Measurements from ENCODE around the gene ZFP36L2. TPM values are rescaled to one million over a fixed set of nuclear protein-coding genes. Genes with fewer than 3 reads are reported as not detected.
A peak's percentile ranks its signal among the peaks of the same experiment; 100 is the strongest.

Gene ZFP36L2
- total and polyA plus RNA-seq, 9 of the 15 experiments (the other 6 are each of a cell fraction or from before 2014, with no cell fraction given): 4.1 to 60.6 (median 20.3) TPM

DNA sequence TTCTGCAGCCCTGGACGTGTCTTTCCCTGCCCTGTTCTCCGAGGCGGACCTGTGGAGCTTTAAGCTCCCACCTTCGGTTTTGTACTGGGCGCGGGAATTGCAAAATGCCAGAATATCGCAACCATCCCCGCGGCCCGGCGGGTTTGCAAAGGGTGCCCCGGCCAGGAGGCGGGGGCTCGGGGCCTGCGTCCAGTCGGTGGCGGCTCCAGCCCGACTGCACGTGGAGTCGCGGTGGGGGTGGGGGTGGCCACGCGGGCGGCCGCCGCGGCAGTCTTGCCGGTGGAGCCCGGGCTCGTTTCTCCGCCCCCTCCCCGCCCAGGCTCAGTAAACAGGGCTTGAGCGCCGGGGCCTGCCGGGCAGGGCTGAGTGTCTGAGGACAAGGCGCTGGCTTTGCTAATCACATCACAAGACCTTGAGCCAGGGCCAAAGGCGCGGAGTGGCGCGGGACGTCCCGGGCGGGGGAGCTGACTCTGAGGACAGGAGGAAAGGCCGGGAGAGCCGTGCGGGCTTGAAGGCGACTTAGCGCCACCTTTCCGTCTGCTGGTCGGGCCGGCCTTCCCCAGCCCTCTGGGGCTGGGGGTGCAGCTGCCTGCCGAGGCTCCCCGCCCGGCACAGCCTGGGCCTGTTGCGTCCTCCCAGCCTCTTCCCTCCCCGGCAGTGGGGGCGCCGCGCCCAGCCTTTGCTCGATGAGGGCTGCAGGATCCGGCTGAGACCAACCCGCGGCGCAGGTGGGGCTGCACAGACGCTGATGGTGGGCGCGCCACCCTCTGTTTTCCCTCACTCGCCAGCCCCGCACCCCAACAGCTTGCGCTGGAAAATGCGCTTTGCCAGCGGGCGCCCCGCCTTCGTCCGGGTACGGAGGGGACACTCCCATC is 786 bp upstream of the ZFP36L2 start (continued):
- TF ChIP-seq, protein P1, sequence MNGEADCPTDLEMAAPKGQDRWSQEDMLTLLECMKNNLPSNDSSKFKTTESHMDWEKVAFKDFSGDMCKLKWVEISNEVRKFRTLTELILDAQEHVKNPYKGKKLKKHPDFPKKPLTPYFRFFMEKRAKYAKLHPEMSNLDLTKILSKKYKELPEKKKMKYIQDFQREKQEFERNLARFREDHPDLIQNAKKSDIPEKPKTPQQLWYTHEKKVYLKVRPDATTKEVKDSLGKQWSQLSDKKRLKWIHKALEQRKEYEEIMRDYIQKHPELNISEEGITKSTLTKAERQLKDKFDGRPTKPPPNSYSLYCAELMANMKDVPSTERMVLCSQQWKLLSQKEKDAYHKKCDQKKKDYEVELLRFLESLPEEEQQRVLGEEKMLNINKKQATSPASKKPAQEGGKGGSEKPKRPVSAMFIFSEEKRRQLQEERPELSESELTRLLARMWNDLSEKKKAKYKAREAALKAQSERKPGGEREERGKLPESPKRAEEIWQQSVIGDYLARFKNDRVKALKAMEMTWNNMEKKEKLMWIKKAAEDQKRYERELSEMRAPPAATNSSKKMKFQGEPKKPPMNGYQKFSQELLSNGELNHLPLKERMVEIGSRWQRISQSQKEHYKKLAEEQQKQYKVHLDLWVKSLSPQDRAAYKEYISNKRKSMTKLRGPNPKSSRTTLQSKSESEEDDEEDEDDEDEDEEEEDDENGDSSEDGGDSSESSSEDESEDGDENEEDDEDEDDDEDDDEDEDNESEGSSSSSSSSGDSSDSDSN (IDR thresholded peaks at IDR 0.05; ENCODE audit: borderline replicate concordance in 1 of 2, low read depth in 2 of 2, low read length in 2 of 2): peak in 1 of 2 experiments; percentile 76; a peak in 3 of 4 replicates
- TF ChIP-seq NR1H2 (CRISPR knock-in tag; IDR thresholded peaks at IDR 0.05): peak; percentile 73; the same call in 1 of the 2 replicates
- TF ChIP-seq, protein P2, sequence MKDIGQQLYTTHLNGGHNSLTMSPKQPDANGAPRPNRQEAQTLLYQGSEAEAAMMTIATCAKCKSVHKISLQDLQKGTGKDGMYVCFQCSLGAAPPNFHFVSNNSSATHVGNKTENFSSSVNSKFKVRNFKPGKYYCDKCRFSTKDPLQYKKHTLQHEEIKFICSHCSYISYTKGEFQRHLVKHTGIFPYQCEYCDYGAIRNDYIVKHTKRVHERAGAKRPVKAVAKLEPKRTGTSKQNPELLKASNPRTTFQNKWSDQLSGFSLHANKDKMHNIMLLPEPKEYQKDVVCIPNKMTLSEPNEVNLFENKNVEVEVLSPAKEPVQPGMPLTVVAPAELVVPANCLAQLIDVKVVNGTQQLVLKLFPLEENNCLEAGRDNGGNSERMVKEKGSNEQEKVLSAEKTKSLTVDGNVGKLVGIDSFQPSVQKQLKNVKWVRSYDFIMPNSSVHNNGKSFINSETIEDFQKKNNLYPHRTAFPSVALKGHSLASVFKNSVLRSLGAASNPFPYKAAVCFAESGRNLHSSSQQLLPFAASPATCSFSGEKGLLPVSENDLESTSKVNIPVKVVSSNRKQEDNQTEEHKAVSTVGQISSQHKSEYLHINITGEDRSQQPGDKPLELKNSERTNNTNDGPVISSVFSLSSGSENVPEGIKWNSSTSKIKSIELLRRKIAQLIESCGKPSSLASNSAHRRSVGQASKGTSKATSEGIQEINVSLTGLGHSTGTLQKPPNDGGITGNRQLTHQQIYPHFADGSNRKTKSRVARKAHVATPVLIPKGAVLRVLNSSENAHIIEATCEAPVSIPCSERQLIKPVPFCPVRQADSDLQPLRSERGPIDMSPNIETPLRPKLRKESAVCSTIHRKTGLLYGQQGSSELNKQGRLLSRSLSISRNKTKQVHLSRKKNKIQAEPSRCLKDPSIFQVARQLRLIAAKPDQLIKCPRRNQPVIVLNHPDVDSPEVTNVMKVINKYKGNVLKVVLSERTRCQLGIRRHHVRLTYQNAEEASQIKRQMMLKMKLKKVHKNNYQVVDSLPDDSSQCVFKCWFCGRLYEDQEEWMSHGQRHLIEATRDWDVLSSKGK (CRISPR knock-in tag; IDR thresholded peaks at IDR 0.05): no peak
- TF ChIP-seq HNRNPK (IDR thresholded peaks at IDR 0.05; ENCODE audit: low read depth, low read length, poor library complexity, severe bottlenecking): no peak
- TF ChIP-seq, protein P3, sequence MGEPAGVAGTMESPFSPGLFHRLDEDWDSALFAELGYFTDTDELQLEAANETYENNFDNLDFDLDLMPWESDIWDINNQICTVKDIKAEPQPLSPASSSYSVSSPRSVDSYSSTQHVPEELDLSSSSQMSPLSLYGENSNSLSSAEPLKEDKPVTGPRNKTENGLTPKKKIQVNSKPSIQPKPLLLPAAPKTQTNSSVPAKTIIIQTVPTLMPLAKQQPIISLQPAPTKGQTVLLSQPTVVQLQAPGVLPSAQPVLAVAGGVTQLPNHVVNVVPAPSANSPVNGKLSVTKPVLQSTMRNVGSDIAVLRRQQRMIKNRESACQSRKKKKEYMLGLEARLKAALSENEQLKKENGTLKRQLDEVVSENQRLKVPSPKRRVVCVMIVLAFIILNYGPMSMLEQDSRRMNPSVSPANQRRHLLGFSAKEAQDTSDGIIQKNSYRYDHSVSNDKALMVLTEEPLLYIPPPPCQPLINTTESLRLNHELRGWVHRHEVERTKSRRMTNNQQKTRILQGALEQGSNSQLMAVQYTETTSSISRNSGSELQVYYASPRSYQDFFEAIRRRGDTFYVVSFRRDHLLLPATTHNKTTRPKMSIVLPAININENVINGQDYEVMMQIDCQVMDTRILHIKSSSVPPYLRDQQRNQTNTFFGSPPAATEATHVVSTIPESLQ (CRISPR knock-in tag; IDR thresholded peaks at IDR 0.05): no peak
- TF ChIP-seq KAT7 (CRISPR knock-in tag; IDR thresholded peaks at IDR 0.05; ENCODE audit: borderline replicate concordance): no peak
- TF ChIP-seq SIX5 (IDR thresholded peaks at IDR 0.05; ENCODE audit: borderline replicate concordance in 1 of 2, insufficient read depth in 1 of 2, low read depth in 1 of 2, low read length in 2 of 2): no peak
- no peak for TF ChIP-seq CEBPG (CRISPR knock-in tag; IDR thresholded peaks at IDR 0.05)
- peak in 1 of 2 experiments; percentile 39; a peak in 1 of 4 replicates for TF ChIP-seq CEBPG (tag; conservative IDR thresholded peaks at IDR 0.05 in 1 of 2, IDR thresholded peaks at IDR 0.05 in 1 of 2)
- TF ChIP-seq SUPT5H (IDR thresholded peaks at IDR 0.05): peak; percentile 25; the same call in 1 of the 2 replicates
- TF ChIP-seq, protein P4, sequence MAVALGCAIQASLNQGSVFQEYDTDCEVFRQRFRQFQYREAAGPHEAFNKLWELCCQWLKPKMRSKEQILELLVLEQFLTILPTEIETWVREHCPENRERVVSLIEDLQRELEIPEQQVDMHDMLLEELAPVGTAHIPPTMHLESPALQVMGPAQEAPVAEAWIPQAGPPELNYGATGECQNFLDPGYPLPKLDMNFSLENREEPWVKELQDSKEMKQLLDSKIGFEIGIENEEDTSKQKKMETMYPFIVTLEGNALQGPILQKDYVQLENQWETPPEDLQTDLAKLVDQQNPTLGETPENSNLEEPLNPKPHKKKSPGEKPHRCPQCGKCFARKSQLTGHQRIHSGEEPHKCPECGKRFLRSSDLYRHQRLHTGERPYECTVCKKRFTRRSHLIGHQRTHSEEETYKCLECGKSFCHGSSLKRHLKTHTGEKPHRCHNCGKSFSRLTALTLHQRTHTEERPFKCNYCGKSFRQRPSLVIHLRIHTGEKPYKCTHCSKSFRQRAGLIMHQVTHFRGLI (CRISPR knock-in tag; IDR thresholded peaks at IDR 0.05): peak; percentile 76; the same call in 1 of the 2 replicates
- TF ChIP-seq, protein P5, sequence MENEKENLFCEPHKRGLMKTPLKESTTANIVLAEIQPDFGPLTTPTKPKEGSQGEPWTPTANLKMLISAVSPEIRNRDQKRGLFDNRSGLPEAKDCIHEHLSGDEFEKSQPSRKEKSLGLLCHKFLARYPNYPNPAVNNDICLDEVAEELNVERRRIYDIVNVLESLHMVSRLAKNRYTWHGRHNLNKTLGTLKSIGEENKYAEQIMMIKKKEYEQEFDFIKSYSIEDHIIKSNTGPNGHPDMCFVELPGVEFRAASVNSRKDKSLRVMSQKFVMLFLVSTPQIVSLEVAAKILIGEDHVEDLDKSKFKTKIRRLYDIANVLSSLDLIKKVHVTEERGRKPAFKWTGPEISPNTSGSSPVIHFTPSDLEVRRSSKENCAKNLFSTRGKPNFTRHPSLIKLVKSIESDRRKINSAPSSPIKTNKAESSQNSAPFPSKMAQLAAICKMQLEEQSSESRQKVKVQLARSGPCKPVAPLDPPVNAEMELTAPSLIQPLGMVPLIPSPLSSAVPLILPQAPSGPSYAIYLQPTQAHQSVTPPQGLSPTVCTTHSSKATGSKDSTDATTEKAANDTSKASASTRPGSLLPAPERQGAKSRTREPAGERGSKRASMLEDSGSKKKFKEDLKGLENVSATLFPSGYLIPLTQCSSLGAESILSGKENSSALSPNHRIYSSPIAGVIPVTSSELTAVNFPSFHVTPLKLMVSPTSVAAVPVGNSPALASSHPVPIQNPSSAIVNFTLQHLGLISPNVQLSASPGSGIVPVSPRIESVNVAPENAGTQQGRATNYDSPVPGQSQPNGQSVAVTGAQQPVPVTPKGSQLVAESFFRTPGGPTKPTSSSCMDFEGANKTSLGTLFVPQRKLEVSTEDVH (IDR thresholded peaks at IDR 0.05; ENCODE audit: low read depth, partially characterized antibody): no peak

Measured in K562 (cell line).